Smooth muscle cell (in vitro differentiated cells): ENCODE data around the gene GBP6. TPM values are rescaled to one million over a fixed set of nuclear protein-coding genes. Genes with fewer than 3 reads are reported as not detected.
"Not testable (repeated sequence)": the region's sequence is repeated elsewhere in the genome, so short reads cannot be mapped to it uniquely, and the experiment has no call there.

Source experiments
- DNase-seq: peaks from one replicate; lab custom pipeline; 2025; ENCODE audit not compliant: unreplicated experiment; lab: John Stamatoyannopoulos, UW
- H2AFZ ChIP-seq: fragments of 200-600 bp; sonication (generic); 2 replicates; pipeline ENCODE4 v1.6.0; 2016; ENCODE audit warnings: antibody characterized with exemption, low read depth, mild to moderate bottlenecking
- H3F3A ChIP-seq: fragments of 200-600 bp; sonication (generic); 2 replicates; pipeline ENCODE4 v1.6.0; 2017; ENCODE audit warnings: antibody characterized with exemption, low read depth
- H3K27ac ChIP-seq: fragments of 200-600 bp; sonication (generic); 2 replicates; pipeline ENCODE4 v1.5.1; 2016; ENCODE audit warnings: low read depth, mild to moderate bottlenecking
- H3K27me3 ChIP-seq: fragments of 200-600 bp; sonication (generic); 2 replicates; pipeline ENCODE4 v1.6.1; 2016; ENCODE audit warnings: low read depth, mild to moderate bottlenecking
- H3K36me3 ChIP-seq: fragments of 200-600 bp; sonication (generic); 2 replicates; pipeline ENCODE4 v1.5.1; 2016; ENCODE audit warnings: low read depth
- H3K4me1 ChIP-seq: fragments of 200-600 bp; sonication (generic); 2 replicates; pipeline ENCODE4 v1.5.1; 2016; ENCODE audit warnings: low read depth
- H3K4me2 ChIP-seq: fragments of 200-600 bp; sonication (generic); 2 replicates; pipeline ENCODE4 v1.6.0; 2016; ENCODE audit warnings: mild to moderate bottlenecking
- H3K4me3 ChIP-seq: fragments of 200-600 bp; sonication (generic); 2 replicates; pipeline ENCODE4 v1.5.1; 2016; ENCODE audit warnings: mild to moderate bottlenecking
- H3K79me2 ChIP-seq: fragments of 200-600 bp; sonication (generic); 2 replicates; pipeline ENCODE4 v1.6.0; 2016; ENCODE audit warnings: low read depth, mild to moderate bottlenecking
- H3K9ac ChIP-seq: fragments of 200-600 bp; sonication (generic); 2 replicates; pipeline ENCODE4 v1.6.0; 2016; ENCODE audit warnings: low read depth
- H3K9me3 ChIP-seq: fragments of 200-600 bp; sonication (generic); replicated peaks from 2 replicates; pipeline ENCODE4 v1.5.1; 2016; ENCODE audit warnings: low read depth
- H4K20me1 ChIP-seq: fragments of 200-600 bp; sonication (generic); 2 replicates; pipeline ENCODE4 v1.6.0; 2016; ENCODE audit warnings: low read depth
- CTCF ChIP-seq: fragments of 200-600 bp; sonication (generic); IDR thresholded peaks from 2 replicates; pipeline ENCODE4 v1.5.1; 2017; ENCODE audit warnings: borderline replicate concordance, mild to moderate bottlenecking, antibody characterized with exemption; ENCODE audit not compliant: insufficient read depth, poor library complexity, severe bottlenecking
- WGBS: methylation state at CpG from one replicate; pipeline ENCODE4 v1.1.7; 2016; ENCODE audit warnings: low lambda C conversion rate; 5-methylcytosine and 5-hydroxymethylcytosine counted together
- polyA plus RNA-seq: library from polyadenylated mRNA; unstranded; fragments of >200 nt; fragmentation: Nextera tagmentation; extraction: Ambion mirVana; gene quantifications from 2 replicates; pipeline ENCODE4 v1.2.1, GENCODE V29; 2016
- total RNA-seq: library from RNA; depleted of rRNA; stranded (reverse); fragments of >200 nt; gene quantifications from 2 replicates; pipeline ENCODE4 v1.2.3, GENCODE V29; 2014

GBP6 gene
- total and polyA plus RNA-seq, 2 experiments from 2014 or later, result not detected

GRCh38 chr1:89335486-89335885 lies 28.4 kb upstream of the GBP6 start:
- Histone ChIP-seq H3K4me2 (no peak overlapping the region), H3K9ac (no peak overlapping the region), H3K27ac (no peak overlapping the region), H2AFZ (no peak overlapping the region), H3K9me3 (no peaks in the 10 kb centered on the region), H4K20me1 (no peaks in the 10 kb centered on the region), H3K4me1 (no peaks in the 10 kb centered on the region), H3K27me3 (no peaks in the 10 kb centered on the region), H3K36me3 (no peaks in the 10 kb centered on the region), H3K79me2 (no peaks in the 10 kb centered on the region), H3F3A (no peaks in the 10 kb centered on the region), H3K4me3 (no peak overlapping the region)
- DNase-seq, result no peak
- TF ChIP-seq CTCF, result no peak

GRCh38 chr1:89337903-89338302 lies 26.0 kb upstream of the GBP6 start:
- no peaks in the 10 kb centered on the region for H3K79me2 ChIP-seq
- 92% methylated on average over 4 of the region's 4 CpGs for WGBS
- no peaks in the 10 kb centered on the region for H3F3A ChIP-seq
- H3K9ac ChIP-seq, result no peak overlapping the region
- H3K27me3 ChIP-seq, result no peaks in the 10 kb centered on the region
- H3K4me2 ChIP-seq, result no peak overlapping the region
- no peak overlapping the region for H3K27ac ChIP-seq
- TF ChIP-seq CTCF, result no peak
- H3K4me1 ChIP-seq, result no peaks in the 10 kb centered on the region
- DNase-seq, result no peak
- H2AFZ ChIP-seq, result no peak overlapping the region
- no peaks in the 10 kb centered on the region for H4K20me1 ChIP-seq
- H3K36me3 ChIP-seq, result no peaks in the 10 kb centered on the region
- H3K9me3 ChIP-seq, result no peaks in the 10 kb centered on the region
- H3K4me3 ChIP-seq, result no peak overlapping the region

- no peak overlapping the region for H3K4me3 ChIP-seq
- no peaks in the 10 kb centered on the region for H3K9me3 ChIP-seq
- no peaks in the 10 kb centered on the region for H3F3A ChIP-seq
- no peak overlapping the region for H3K27ac ChIP-seq
- no peak overlapping the region for H3K4me2 ChIP-seq
- no peak for DNase-seq
- H3K36me3 ChIP-seq, result no peaks in the 10 kb centered on the region
- no peaks in the 10 kb centered on the region for H4K20me1 ChIP-seq
- no peaks in the 10 kb centered on the region for H3K27me3 ChIP-seq
- 88% methylated on average over 4 of the region's 4 CpGs for WGBS
- H3K4me1 ChIP-seq, result no peaks in the 10 kb centered on the region
- no peak for TF ChIP-seq CTCF
- H3K9ac ChIP-seq, result no peak overlapping the region
- no peak overlapping the region for H2AFZ ChIP-seq
- no peaks in the 10 kb centered on the region for H3K79me2 ChIP-seq
These were observed 24.8 kb upstream of the GBP6 start for GRCh38 chr1:89339039-89339438.

- H3K79me2 ChIP-seq, H3K4me1 ChIP-seq, H3K4me3 ChIP-seq, H3K4me2 ChIP-seq, H2AFZ ChIP-seq, H4K20me1 ChIP-seq, H3K9ac ChIP-seq, DNase-seq, H3F3A ChIP-seq, H3K27me3 ChIP-seq, H3K36me3 ChIP-seq, H3K27ac ChIP-seq, H3K9me3 ChIP-seq: not testable (repeated sequence)
These were observed 18.4 kb upstream of the GBP6 start for GRCh38 chr1:89345479-89345878.
